ENCODE results near the gene MED31. TPM values are rescaled to one million over a fixed set of nuclear protein-coding genes. Genes with fewer than 3 reads are reported as not detected.
"Not testable (repeated sequence)": the region's sequence is repeated elsewhere in the genome, so short reads cannot be mapped to it uniquely, and the experiment has no call there.

The MED31 gene
- total and polyA plus RNA-seq, 2 donors from 2014 or later, result 15.9 to 21.0 TPM

GRCh38 chr17:6657633-6658287 is 6.4 kb upstream of the MED31 start:
- H3K9ac ChIP-seq (ENCODE audit: low read length in 3 of 3), result no peak overlapping the region
- H3K27ac ChIP-seq (ENCODE audit: low read depth in 2 of 2, low read length in 2 of 2), result no peak overlapping the region
- H3K36me3 ChIP-seq (ENCODE audit: control insufficient read depth in 2 of 3, insufficient read depth in 3 of 3, low read length in 3 of 3), result no peaks in the 10 kb centered on the region
- peaks cover 10% of the 10 kb centered on the region for H3K27me3 ChIP-seq (ENCODE audit: control insufficient read depth, insufficient read depth, low read length)
- TF ChIP-seq CTCF (IDR thresholded peaks at IDR 0.05; ENCODE audit: borderline replicate concordance, extremely low read depth, insufficient read depth), result no peak
- intact Hi-C loops (cut with DNase I), result no loop called here
- FAIRE-seq (no peak), DNase-seq (no peak)
- H3K4me3 ChIP-seq (ENCODE audit: low read length in 3 of 3), result no peak overlapping the region
- peaks cover 8 to 13% (median 13%) of the 10 kb centered on the region in 3 donors for H3K4me1 ChIP-seq (ENCODE audit: control insufficient read depth in 2 of 3, insufficient read depth in 2 of 3, low read depth in 1 of 3, low read length in 3 of 3)
- H3K9me3 ChIP-seq (ENCODE audit: control insufficient read depth in 2 of 3, insufficient read depth in 1 of 3, low read length in 3 of 3), result no peaks in the 10 kb centered on the region

- H3K27ac ChIP-seq (ENCODE audit: low read depth in 2 of 2, low read length in 2 of 2); H3K27me3 ChIP-seq (ENCODE audit: control insufficient read depth, insufficient read depth, low read length); FAIRE-seq; H3K9ac ChIP-seq (ENCODE audit: low read length in 3 of 3); H3K4me3 ChIP-seq (ENCODE audit: low read length in 3 of 3); intact Hi-C loops (cut with DNase I); H3K9me3 ChIP-seq (ENCODE audit: control insufficient read depth in 2 of 3, insufficient read depth in 1 of 3, low read length in 3 of 3); H3K36me3 ChIP-seq (ENCODE audit: control insufficient read depth in 2 of 3, insufficient read depth in 3 of 3, low read length in 3 of 3): not testable (repeated sequence)
- peaks cover 11 to 21% (median 18%) of the 10 kb centered on the region in 3 donors for H3K4me1 ChIP-seq (ENCODE audit: control insufficient read depth in 2 of 3, insufficient read depth in 2 of 3, low read depth in 1 of 3, low read length in 3 of 3)
- peak in 3 of 5 donors; percentile 16 to 80 (median 32) for DNase-seq
Observed at GRCh38 chr17:6656797-6657632, 5.6 kb upstream of the MED31 start.

DNA sequence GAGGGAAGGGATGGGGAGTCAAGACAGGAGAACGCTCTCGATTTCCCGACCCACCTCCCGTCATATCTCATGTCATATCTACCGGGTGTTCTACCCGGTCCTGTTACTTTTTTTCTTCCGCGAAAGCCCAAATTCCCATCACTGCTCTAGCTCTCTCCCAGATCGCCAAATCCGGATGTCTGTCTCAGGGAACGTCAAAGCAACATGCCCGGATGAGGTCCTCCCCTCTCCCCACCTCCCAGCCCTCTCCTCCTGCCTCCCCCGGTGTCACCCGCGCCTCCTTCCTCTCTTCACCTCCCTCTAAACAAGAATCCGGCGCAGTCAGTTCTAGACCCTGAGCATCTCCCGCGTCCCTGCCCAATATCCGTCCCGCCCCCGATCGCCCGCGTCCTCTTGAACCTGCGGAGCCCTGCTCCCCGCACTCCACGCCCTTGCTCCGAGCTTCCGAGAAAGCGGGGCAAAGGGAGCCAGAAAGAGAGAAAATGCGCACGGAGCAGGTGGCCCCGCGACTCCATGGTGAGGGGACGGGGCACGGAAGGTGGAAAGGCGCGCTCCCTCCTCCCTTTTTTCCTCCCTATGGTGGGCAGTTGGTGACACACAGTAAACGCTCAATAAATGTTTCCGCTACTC is 4.4 kb upstream of the MED31 start:
- FAIRE-seq; H3K27ac ChIP-seq (ENCODE audit: low read depth in 2 of 2, low read length in 2 of 2); H3K9ac ChIP-seq (ENCODE audit: low read length in 3 of 3); DNase-seq; intact Hi-C loops (cut with DNase I); H3K4me3 ChIP-seq (ENCODE audit: low read length in 3 of 3); H3K36me3 ChIP-seq (ENCODE audit: control insufficient read depth in 2 of 3, insufficient read depth in 3 of 3, low read length in 3 of 3); H3K9me3 ChIP-seq (ENCODE audit: control insufficient read depth in 2 of 3, insufficient read depth in 1 of 3, low read length in 3 of 3); H3K27me3 ChIP-seq (ENCODE audit: control insufficient read depth, insufficient read depth, low read length): not testable (repeated sequence)
- H3K4me1 ChIP-seq (ENCODE audit: control insufficient read depth in 2 of 3, insufficient read depth in 2 of 3, low read depth in 1 of 3, low read length in 3 of 3), result peaks cover 11 to 23% (median 23%) of the 10 kb centered on the region in 3 donors

- Histone ChIP-seq H3K9me3 (ENCODE audit: control insufficient read depth in 2 of 3, insufficient read depth in 1 of 3, low read length in 3 of 3) (no peaks in the 10 kb centered on the region), H3K4me3 (ENCODE audit: low read length in 3 of 3) (peak overlapping the region in 2 of 3 donors; percentile 33 to 54), H3K36me3 (ENCODE audit: control insufficient read depth in 2 of 3, insufficient read depth in 3 of 3, low read length in 3 of 3) (no peaks in the 10 kb centered on the region), H3K27ac (ENCODE audit: low read depth in 2 of 2, low read length in 2 of 2) (no peak overlapping the region), H3K27me3 (ENCODE audit: control insufficient read depth, insufficient read depth, low read length) (peaks cover 10% of the 10 kb centered on the region), H3K4me1 (ENCODE audit: control insufficient read depth in 2 of 3, insufficient read depth in 2 of 3, low read depth in 1 of 3, low read length in 3 of 3) (peaks cover 14 to 29% (median 28%) of the 10 kb centered on the region in 3 donors), H3K9ac (ENCODE audit: low read length in 3 of 3) (no peak overlapping the region)
- DNase-seq (peak; percentile 51 to 83 (median 70)), FAIRE-seq (no peak)
- no peak for TF ChIP-seq CTCF (IDR thresholded peaks at IDR 0.05; ENCODE audit: borderline replicate concordance, extremely low read depth, insufficient read depth)
- intact Hi-C loops (cut with DNase I), result no loop called here
Observed at GRCh38 chr17:6654841-6655731, 3.7 kb upstream of the MED31 start.

Measured in kidney (tissue), 14 donors.